Thyroid gland (tissue), 4 donors: ENCODE measurements around the gene HDAC7.

Source experiments
- POLR2A ChIP-seq, 2 donors: fragments of 450-650 bp; IDR thresholded peaks; one replicate each; pipeline ENCODE4 v1.6.1; 2017; ENCODE audit warnings: antibody characterized with exemption in 2 of 2, mild to moderate bottlenecking in 2 of 2, moderate library complexity in 1 of 2
- TF ChIP-seq, protein P1 (sequence below), 6 experiments: fragments of 200-600 bp in 3 of 6; fragments of 450-650 bp in 3 of 6; sonication (generic) in 3 of 6; IDR thresholded peaks; one replicate each; pipeline ENCODE4 v1.5.1; 2016 to 2019; ENCODE audit warnings: antibody characterized with exemption in 6 of 6, mild to moderate bottlenecking in 2 of 6, inconsistent platforms in 1 of 6, moderate library complexity in 1 of 6

DNA sequence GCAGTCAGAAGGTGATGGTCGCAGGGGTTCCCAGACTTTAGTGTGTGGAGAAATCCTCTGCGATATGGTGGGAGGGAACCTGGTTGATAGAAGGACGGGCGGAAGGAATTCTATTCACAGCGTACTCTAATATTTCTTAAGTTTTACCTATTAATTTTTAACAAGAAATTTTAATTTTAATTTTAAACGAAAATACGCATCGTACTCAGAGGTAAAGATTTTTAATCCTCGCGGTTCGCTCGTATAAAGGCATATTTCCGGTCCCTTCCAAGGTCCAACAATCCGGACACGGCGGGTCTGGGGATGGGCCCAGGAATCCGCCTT is 47.0 kb downstream of the HDAC7 start:
- no peak for TF ChIP-seq POLR2A (IDR thresholded peaks at IDR 0.05)
- TF ChIP-seq, protein P1, sequence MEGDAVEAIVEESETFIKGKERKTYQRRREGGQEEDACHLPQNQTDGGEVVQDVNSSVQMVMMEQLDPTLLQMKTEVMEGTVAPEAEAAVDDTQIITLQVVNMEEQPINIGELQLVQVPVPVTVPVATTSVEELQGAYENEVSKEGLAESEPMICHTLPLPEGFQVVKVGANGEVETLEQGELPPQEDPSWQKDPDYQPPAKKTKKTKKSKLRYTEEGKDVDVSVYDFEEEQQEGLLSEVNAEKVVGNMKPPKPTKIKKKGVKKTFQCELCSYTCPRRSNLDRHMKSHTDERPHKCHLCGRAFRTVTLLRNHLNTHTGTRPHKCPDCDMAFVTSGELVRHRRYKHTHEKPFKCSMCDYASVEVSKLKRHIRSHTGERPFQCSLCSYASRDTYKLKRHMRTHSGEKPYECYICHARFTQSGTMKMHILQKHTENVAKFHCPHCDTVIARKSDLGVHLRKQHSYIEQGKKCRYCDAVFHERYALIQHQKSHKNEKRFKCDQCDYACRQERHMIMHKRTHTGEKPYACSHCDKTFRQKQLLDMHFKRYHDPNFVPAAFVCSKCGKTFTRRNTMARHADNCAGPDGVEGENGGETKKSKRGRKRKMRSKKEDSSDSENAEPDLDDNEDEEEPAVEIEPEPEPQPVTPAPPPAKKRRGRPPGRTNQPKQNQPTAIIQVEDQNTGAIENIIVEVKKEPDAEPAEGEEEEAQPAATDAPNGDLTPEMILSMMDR (IDR thresholded peaks at IDR 0.05): no peak
